ENCODE data around the gene SLC7A8.

SLC7A8 gene

DNA sequence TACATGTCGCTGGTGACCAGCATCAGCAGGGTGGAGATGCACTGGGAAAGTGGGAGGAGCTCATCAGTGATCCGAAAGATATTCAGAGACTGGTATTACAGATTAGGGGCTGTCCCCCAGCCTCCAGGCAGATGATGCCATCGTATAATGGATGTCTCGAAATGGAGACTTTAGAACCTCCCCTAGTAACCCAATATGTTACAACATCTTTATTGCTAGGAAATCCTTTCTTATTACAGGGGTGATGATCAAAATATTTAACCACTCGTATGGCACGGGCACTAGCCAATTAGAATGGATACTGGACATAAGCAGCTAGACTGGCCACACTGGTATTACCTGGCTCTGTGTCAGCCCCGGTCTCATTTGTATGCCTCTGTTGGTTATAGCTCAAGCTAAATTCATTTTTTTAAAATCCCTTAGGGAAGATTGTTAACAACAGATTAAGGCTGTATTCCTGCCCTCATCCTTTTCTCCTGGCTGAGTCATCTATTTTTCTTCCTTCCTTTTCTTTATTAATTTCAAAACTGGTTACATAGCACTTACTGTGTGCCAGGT is 53.6 kb downstream of the SLC7A8 start:
- no peak for ATAC-seq

DNA sequence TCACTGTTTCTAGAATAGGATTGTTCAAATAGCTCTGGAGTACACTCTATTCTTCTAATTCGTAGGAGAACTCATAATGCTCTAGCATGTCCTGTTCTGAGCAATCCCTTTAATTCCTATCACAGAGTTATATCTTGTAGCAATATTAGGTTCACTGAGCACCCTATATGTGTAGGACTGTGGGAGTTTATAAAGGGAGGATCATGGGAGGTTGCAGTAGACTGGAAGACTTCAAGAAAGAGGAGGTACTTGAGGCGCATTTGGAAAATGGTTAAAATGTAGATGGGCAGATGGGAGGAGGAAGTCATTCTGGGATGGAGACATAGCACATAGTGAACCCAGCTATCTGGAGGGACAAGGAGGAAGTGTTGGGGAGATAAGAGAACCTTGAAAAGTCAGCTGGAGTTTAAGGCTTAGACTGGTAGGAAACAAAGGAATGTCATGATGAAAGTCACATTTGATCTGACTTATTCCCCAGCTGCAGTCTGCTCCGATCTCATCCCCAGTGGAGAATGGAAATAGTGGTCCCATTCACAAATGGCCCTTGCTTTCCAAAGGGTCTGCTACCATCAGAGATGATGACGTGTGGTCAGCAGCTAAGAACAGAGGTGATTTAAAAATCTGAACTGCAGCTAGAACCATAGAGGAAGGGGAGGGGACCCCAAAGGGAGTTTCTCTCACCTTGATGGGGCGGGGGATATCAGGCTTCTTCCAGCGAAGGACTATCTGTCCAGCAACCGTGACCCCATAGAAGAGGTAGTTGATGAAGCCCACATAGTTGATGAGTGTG is 54.3 kb downstream of the SLC7A8 start:
- no peak for ATAC-seq

DNA sequence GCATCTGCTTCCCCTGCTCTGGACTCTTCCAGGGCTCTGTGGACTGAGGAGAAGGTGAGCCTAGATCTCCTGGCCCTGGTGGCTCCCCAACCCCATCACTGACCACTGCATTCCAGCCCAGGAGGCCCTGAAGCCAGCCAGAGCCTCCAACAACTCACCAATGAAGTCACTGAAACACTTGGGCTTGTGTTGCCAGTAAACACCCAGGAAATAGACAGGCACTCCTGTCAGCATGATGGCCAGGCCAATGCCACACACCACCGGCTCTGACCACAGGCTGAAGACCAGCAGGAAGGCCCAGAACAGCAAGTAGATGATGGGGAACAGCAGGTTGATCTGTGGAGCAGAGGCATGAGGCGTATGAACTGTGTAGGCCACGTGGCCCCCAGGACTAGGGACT is 55.6 kb downstream of the SLC7A8 start:
- no peak for ATAC-seq

DNA sequence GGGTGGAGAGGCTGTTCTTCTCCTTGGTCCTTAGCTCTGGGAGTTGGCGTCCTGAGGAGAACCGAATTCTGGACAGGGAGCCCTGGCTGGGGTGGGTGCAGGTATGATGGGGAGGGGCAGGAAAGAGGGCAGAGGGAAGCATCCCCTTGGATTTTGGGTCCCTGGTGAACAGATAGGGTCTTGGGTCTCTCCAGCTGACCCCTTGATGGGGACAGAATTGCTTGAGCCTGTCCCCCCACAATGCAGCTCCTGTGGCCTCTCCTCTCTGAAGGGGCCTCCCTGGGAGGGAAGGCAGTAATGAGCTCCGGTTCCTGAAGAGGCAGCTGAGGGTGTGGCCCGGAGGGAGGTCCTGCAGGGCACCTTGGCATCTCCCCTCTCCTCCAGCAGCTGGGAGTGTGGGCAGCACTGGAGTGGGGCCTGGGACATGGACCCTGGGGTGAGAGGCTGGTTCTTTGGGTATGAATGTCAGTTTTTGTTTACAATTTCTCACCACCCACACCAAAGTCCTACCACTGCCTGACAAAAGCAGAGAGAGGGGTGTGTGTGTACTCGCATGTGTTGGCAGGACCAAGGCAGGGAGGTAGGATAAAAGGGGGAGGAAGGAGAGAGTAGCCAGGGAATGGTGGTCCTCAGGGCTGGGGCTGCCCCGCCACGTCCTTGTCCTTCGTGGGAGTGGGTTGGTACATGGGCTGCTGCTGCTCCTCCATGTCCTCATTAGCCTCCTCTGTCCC is 56.7 kb downstream of the SLC7A8 start:
- no peak for ATAC-seq

DNA sequence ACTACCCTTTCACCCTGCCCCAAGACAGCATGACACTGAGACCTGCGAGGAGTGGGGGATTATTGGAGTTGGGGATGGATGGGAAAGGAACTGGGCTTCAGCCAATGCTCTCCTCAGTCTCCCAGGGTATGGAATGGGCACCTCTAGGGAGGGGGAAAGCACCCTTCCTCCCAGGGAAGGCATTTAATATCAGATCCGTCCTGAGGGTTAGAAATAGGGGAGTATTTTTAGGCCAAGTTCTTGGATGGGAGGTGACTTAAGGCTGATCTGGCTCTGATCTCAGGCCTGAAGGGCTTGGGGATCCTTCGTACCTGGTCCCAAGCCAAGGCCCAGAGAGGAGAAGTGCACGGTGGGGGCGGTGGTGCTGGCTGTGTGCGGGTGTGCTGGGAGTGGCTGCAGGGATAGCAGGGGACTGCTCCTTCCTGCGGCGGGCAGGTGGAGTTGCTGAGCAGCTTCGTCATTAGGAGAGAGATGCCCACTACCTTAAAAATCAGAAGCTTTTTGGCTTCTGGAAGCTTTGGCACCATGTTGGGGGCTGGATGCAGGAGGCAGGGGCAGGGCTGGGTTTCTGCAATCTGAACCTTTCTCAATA is 57.4 kb downstream of the SLC7A8 start:
- no peak for ATAC-seq

DNA sequence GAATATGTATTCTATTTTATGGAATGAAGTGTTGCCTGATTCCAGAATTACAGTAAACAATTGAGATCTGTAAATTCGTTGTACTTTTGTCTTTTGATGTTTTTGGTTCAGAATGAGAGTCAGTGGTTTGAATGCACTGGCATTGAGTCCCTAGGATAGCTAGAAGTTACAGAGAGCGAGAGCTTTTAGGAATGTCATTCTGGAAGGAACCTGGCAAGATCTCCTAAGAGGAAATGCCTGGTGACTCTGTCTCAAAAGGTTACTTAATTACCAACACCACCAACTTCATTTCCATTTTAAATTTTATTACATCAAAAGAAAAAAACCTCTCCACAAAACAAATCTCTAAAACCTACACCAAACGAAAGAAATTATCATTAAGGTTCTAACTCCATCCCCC is 58.4 kb downstream of the SLC7A8 start:
- no peak for ATAC-seq

DNA sequence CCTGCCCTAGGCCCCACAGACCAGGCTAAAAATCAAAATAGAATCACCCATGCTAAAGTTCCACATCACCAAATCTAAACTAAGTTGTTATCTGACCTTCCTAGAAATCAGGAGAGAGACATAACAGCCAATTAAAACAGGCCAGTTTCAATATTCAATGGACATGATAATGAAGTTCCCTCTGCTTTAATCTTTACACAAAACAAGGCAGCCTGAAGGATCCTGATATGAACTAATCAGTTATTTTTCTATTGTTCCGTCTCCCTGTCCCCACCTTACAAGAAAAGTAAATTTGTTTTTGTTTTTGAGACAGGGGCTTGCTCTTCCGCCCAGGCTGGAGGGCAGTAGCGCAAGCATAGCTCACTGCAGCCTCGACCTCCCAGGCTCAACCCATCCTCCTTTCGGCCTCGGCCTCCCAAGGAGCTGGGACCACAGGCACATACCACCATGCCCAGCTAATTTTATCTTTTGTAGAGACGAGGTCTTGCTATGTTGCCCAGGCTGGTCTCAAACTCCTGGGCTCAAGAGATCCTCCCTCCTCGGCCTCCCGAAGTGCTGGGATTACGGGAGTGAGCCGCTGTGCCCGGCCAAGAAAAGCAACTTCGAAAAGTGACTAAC is 59.0 kb downstream of the SLC7A8 start:
- ATAC-seq, result no peak

DNA sequence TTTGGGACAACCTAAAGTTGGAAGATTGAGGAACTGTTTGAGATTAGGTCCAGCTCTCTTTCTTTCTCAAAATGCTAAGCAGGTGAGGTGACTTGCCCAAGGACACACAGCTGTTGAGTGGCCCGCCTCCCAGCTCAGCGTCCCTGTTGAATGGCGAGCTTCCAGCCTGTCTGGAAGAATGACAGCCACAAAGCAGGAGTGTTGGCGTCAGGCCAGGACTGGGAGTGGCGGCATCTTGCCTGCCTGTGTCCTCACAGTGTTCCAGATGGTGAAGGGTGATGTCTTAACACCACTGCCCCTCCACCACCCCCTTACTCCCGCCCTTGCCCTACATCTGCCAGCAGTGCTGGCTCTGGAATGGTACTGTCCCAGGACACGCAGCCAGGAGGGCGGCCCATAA is 60.0 kb downstream of the SLC7A8 start:
- no peak for ATAC-seq

DNA sequence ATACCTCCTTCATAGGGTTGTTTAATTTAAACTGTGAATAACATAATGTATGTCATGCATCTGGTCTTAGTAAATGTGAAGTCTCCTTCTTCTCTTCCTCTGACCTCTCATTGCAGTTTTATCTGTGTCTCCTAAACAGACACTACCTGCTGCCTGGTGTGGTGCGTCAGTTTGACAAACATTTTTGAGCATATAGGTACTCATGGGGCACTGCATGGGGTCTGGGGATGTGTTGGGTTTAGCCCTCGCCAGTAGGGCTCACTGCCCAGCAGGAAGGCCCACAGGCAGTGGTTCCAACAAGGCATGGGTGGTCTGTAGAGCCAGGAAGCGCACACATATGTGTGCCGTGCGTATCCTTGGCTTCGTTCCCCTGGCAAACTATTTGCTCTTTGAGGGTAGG is 61.4 kb downstream of the SLC7A8 start:
- ATAC-seq, result no peak

DNA sequence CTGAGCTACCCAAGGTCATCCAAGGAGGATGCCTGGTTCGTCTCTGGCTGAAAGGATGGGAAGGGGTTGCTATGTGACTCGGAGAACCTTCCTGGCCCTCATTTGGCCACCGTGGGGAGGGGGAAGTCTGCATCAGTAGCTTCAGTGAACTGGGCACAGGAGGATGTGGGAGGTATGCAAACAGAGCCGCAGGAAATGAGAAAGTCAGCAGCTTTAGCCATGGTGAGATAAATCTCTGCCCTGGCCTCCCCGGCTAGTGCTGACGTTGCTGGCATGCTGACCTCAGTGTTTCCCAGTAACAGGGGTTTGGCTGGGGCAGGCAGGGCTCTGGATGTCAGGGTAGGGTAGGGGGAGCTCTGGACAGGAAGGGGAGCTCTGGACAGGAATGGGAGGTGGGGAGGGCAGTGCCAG is 62.1 kb downstream of the SLC7A8 start:
- no peak for ATAC-seq

DNA sequence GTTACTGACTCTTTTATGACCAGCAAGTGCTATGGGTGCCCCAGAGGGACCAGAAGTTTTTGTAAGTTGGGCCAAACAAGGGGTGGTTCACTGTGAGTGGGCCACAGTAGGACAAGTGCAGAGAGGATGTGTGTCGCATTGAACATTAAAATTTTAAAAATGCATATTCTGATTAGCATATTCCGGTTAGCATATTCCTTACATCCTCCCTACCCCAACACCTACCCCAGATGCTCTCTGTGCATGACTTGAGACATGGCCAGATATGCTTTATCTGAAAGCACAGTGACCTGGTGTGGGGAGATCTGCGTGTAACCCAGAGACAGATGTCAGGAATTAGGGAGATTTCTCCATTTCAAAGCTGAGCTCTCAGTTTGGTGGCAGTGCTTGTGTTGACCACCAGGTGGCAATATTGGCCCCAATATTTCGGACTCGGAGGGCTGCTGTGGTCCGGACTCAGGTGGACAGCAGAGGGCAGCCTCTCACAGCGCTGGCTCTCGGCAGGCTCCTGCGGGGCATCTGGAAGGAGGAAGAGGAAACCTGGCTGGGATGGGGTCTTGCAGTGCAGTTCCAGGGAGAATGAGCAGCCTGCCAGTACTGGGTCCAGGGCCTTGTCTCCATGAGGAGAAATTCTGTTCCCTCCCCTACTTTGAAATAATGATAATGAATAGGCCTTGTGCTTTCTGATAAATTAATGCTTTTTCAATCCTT is 62.8 kb downstream of the SLC7A8 start:
- ATAC-seq, result peak; percentile 82 to 84

DNA sequence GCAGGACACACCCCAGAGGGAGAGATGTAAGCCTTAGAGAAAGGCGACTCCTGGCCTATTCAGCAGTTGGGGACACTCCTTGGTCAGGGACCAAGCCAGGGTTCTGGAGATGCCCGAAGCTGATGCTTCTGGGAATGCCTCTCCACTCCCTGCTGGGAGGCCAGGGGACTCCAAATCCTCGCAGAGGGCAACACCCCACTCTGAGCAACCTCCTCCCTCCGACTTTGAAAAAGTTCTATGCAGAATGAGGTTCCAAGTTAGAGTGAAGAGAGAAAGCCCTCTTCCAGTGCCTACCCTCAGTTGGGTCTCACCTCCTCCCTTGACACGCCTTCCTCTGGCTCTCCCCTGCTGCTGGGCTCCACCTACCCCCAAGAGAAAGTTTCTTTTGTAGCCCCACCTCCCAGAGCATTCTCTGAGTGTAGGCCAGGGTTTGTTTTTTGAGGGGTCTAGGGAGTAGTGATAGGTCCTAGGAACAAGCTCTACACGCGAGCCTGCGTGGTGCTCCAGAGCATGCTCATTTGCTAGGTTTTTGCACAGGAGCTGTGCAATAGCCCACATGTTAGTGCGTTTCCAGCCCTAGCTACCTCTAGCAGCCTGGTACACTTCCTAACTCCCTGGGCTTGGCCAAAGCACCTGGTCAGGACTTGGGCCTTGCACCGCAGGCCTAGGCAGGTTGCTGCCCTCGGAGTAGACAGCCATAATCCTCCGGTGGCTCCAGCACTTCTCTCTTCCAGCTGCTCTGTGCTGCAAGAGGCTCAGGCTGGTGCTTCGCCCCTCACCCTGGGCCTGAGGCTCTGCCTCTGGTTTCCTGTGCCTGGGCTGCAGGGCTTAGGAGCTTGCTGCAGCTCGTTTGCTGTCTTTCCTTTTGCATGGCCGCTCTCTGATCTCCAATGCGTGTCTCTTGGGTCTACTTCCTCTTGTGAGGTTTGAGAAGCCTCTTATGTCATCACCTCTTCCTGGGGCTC is 63.8 kb downstream of the SLC7A8 start:
- peak in 1 of 2 donors; percentile 15 for ATAC-seq

DNA sequence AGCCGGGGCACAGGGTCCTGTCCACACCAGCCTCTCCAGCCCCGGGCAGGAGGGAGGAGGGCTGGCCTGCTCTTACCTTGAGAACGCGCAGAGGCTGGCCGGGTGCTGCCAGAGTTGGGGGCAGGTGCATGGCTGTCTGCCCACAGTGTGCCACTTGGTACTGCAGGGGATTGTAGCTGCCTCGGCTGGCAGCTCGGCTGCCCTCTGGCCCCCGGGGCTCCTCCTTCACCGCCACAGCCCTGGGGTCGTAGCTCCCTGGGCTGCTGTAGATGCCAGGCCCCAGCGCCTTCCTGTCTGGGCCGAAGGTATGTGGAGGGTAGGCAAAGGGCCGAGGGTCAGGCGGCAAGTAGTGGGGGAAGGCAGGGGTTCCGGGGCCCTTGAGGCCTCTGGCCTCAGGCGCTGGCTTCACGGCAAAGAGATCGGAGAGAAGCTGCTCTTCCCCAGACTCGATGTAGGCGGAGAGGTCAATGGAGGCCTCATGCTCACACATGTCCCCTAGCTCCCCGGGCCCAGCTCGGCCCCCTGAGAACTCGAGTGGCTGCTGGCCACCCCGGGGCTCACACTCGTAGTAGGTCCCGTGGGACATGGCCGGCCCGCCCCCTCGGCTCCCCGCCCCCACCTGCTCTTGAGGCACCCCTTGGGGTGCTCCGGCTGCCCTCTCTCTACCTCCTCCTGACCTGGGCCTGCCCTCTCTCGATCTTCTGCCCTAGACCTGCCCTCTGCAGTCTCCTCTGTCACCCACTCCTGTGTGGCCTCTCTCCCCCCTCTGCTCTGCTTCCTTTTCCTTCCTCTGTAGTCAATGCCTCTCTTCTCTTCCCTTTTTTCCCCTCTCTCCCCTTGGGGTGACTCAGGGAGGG is 64.7 kb downstream of the SLC7A8 start, which contains the start of gene CEBPE:
Gene CEBPE, minus strand, starts transcription at position 750 of the 857 bp plus-strand sequence. Its CDS starts 164 bp downstream, at position 586.
- ATAC-seq, result no peak

DNA sequence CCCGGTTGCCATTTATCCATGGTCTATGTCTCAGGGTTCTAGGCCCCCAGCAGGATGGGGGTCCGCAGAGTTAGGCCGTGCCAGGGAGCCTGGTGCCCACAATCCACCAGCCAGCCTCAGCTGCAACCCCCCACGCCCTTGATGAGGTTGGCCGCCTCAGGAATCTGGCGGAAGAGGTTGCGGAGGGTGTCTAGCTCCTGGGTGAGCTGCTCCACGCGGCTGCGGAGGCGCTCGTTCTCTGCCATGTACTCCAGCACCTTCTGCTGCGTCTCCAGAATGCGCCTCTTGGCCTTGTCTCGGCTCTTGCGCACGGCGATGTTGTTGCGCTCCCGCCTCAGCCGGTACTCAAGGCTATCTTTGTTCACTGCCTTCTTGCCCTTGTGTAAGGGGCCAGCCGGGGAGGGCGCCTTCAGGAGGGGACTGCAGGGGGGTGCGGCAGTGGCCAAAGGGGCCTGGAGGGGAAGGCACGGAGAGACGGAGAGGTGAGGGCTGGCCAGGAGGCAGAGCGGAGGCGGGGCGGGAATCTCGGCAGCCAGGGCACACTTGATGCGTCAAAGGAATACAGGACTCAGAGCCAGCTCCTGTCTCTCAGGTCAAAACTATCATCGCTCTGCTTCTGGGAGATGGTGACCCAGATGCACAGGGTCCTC is 66.0 kb downstream of the SLC7A8 start:
- no peak for ATAC-seq

DNA sequence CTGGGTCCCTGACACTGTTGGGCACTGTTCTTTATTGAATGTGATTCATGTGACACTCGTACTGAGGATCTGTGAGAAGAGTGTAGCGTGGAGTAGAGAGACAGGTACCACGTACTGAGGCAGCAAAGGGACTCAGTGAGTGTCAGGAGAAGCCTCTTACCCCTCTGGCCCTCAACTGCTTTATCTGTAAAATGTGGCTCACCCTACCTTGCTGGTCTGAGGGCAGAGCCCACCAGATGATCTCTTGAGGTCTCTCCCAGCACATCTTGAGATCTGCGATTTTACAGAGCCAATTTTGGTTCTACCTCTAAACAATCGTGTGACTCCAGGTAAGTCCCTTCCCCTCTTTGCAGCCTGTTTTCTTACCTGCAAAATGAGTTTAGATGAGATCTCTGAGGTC is 67.5 kb downstream of the SLC7A8 start:
- no peak for ATAC-seq

DNA sequence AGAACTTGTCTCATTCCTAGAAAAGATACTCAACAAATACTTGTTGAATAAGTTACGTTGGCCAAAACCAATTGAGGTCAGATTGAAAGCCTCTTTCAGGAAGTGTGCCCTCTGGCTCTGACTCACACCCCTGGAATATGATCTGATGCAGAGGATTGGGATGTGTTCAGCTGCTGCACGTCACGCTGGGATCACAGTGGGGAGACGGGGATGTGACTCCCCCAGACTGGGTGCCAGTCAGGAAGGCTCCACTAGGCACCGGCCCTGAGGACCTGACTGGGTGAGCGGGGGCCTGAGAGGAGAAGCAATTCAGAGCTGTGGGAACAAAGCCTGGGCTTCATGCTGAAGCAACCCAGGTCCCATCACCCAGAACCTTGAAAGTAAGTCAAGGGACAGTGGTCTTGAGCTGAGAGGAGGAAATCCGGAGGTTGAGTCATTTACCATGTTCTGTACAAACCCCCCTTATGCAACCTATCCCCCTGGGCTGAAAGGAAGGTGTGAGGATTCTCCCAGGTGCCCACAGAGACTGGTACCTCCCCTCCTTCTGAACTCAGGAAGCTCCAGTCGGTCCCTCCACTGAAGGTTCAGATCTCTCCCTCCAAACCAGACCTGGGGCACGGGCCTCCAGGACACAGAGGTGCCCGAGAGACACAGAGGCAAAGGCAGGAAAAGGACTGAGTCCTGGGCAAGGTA is 68.3 kb downstream of the SLC7A8 start:
- ATAC-seq, result no peak

DNA sequence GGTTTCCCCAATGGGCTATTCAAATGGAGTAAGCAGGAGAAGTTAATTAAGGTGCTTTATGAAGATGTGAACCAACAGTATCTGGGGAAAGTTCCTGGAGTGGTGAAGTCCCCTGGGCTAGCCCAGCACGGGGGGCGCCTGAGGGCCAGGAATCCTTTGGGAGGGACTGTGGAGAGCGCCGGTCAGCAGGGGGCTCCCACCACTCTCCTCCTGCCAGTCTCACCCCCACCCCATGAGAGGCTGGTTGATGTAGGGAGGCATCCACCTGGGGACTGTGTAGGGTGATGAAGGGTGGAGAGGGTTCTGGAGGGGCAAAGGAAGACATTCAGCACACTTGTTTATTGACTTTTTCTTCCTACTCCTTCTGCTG is 68.8 kb downstream of the SLC7A8 start:
- ATAC-seq, result no peak

DNA sequence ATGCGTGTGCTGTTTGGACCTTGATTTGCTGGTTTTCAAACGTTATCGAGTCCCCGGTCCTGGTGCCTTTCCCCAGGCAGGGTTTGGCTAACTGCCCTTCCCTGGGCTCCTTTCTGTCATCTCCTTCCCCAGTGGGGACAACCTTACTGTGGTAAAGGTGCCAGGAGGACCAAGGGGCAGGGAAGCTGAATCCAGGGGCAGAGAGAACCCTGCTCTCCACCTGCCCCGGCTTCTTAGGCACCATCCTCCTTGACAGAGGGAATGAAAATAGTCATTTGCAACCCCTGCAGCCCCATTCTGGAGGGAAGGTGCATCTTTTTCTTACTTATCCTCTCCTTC is 69.4 kb downstream of the SLC7A8 start:
- ATAC-seq, result no peak

Measured in activated CD4-positive, CD25-positive, alpha-beta regulatory T cell treated with anti-CD3 and anti-CD28 coated beads, Interleukin-2, amount 50 U/mL, for 24 hours (primary cell).